ENCODE results near the gene SRRM3.
"Not testable (repeated sequence)": the region's sequence is repeated elsewhere in the genome, so short reads cannot be mapped to it uniquely, and the experiment has no call there.

SRRM3 gene

DNA sequence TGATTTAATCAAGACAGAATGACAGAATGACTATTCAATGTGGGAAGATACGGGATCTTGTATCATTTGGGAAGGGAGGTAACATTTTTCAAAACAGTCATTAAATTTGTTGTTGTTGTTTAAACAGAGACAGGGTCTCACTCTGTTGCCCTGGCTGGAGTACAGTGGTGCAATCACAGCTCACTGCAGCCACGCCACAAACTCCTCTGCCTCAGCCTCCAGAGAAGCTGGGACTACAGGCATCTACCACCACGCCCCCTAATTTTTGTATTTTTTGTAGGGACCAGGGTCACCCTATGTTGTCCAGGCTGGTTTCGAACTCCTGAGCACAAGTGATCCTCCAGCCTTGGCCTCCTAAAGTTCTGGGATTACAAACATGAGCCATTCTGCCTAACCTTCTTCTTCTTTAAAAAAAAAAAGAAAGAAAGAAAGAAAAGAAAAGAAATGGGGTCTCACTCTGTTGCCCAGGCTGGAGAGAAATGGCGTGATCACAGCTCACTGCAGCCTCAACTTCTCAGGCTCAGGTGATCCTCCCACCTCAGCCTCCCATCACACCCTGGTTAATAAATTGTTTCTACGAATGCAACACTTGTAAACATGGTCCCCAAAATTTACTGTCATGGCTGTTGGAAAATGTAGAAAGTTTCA is 132.7 kb downstream of the SRRM3 start:
- no peak overlapping the region for H3K4me3 ChIP-seq (ENCODE audit: low read depth, low read length)
- peaks cover 8% of the 10 kb centered on the region; the same call in 1 of the 2 replicates for H3K4me1 ChIP-seq (ENCODE audit: control insufficient read depth, insufficient read depth, low read length)
- H3K27me3 ChIP-seq (ENCODE audit: control insufficient read depth, insufficient read depth, low read length), result no peaks in the 10 kb centered on the region
- H3K9ac ChIP-seq (ENCODE audit: low read length), result no peak overlapping the region
- H3K9me3 ChIP-seq (ENCODE audit: control insufficient read depth, insufficient read depth, low read depth, low read length), result no peaks in the 10 kb centered on the region
- H3K27ac ChIP-seq (ENCODE audit: low read depth, low read length), result no peak overlapping the region
- H3K36me3 ChIP-seq (ENCODE audit: control insufficient read depth, insufficient read depth, low read length), result peaks cover 52% of the 10 kb centered on the region

DNA sequence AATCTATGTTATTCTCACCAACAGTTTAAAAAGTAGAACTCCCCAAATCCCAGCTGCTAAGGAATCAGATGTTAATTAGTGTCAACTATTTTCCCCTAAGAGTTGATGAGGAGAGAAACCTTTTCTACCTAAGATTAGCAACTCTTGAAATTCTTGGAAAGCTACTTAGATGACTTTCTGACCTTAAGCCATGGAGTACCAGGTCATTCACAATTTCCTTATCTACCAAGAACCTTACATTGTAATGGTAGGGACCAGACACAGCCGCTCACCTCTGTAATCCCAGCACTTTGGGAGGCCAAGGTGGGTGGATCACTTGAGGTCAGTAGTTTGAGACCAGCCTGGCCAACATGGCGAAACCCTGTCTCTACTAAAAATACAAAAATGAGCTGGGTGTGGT is 133.7 kb downstream of the SRRM3 start:
- H3K4me1 ChIP-seq (ENCODE audit: control insufficient read depth, insufficient read depth, low read length); H3K9me3 ChIP-seq (ENCODE audit: control insufficient read depth, insufficient read depth, low read depth, low read length); H3K27ac ChIP-seq (ENCODE audit: low read depth, low read length); H3K9ac ChIP-seq (ENCODE audit: low read length); H3K4me3 ChIP-seq (ENCODE audit: low read depth, low read length); H3K27me3 ChIP-seq (ENCODE audit: control insufficient read depth, insufficient read depth, low read length): not testable (repeated sequence)
- peaks cover 51% of the 10 kb centered on the region for H3K36me3 ChIP-seq (ENCODE audit: control insufficient read depth, insufficient read depth, low read length)

DNA sequence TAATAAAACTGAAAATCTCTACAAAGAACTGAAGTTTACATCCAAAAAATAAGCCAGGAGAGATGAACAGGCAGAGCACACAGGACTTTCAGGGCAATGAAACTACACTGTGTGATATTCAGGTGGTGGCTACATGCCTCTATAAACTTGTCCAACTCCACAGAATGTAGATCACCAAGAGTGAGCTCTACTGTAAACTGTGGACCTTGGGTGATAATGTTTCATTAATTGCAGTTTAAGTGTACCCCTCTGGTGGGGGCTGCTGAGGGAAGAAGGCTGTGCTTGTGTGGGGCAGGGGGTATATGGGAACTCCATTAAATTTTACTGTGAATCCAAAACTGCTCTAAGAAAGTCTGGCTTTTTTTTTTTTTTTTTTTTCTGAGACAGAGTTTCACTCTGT is 134.4 kb downstream of the SRRM3 start:
- Histone ChIP-seq H3K27ac (ENCODE audit: low read depth, low read length) (no peak overlapping the region), H3K4me3 (ENCODE audit: low read depth, low read length) (no peak overlapping the region), H3K9me3 (ENCODE audit: control insufficient read depth, insufficient read depth, low read depth, low read length) (no peaks in the 10 kb centered on the region), H3K9ac (ENCODE audit: low read length) (no peak overlapping the region), H3K4me1 (ENCODE audit: control insufficient read depth, insufficient read depth, low read length) (peaks cover 7% of the 10 kb centered on the region; the same call in 1 of the 2 replicates), H3K27me3 (ENCODE audit: control insufficient read depth, insufficient read depth, low read length) (no peaks in the 10 kb centered on the region), H3K36me3 (ENCODE audit: control insufficient read depth, insufficient read depth, low read length) (peaks cover 50% of the 10 kb centered on the region)
